ENCODE results near the gene KCNQ5.

The KCNQ5 gene

DNA sequence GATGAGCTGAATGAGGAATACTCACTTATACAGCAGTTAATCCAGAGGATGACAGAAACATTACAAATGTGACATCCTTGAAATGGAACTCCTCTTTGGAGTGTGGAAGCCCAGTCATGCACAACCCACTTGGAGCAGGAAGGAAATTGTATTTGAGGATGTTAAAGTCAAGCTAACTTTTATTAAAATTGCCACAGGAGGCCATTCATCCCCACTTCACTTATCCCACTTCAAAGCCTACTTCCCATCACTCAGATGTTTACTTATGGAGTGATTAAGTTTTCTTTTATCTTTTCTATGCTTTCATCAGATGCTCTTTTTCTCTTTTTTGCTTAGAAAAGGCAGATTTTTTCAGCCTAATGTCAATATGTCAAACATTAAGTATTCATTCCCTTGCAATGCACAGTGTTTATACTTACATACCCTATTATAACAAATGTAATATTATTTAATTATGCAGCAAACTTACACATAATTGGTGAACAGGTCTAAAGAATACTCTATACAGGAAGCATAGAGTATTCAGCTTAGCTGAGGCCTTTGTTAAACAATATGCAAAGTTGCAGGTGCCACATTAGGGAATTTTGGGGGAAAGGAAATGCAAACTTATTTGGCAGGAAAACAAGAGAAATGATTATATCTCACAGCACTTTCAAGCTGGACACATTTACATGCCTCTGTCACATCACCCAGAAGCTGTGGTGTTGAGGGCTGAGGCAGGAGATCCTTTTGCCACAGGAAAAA is 454.5 kb downstream of the KCNQ5 start:
- TF ChIP-seq, protein P1, sequence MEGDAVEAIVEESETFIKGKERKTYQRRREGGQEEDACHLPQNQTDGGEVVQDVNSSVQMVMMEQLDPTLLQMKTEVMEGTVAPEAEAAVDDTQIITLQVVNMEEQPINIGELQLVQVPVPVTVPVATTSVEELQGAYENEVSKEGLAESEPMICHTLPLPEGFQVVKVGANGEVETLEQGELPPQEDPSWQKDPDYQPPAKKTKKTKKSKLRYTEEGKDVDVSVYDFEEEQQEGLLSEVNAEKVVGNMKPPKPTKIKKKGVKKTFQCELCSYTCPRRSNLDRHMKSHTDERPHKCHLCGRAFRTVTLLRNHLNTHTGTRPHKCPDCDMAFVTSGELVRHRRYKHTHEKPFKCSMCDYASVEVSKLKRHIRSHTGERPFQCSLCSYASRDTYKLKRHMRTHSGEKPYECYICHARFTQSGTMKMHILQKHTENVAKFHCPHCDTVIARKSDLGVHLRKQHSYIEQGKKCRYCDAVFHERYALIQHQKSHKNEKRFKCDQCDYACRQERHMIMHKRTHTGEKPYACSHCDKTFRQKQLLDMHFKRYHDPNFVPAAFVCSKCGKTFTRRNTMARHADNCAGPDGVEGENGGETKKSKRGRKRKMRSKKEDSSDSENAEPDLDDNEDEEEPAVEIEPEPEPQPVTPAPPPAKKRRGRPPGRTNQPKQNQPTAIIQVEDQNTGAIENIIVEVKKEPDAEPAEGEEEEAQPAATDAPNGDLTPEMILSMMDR (IDR thresholded peaks at IDR 0.05; ENCODE audit: insufficient read depth, low read depth, low read length, missing control alignments), result no peak
- no peak overlapping the region for H3K4me3 ChIP-seq (ENCODE audit: low read length)
- no peak for DNase-seq (ENCODE audit: low read depth)

DNA sequence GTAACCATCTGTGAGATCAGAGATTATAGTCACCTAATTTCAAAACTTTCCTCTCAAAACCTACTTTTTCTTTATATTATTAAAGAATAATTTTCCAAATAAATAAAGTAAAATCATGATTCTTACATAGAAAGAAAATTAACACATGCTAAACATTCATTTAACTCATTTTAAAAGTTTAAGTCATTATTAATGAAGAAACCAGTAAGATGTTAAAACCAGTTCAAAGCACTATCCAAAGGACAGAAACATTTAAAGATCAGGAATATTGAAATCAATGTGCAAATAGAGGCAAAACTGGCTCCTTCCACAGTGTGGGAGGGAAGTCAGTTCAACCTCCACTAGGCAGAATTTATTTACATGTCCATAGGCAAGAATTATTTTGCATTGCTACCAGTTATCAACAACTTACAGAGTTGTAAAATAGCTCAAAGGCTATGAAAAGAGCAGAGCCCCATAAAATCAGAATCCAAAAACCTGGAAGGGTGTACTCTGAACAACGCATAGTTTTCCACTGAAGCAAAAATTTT is 456.5 kb downstream of the KCNQ5 start:
- DNase-seq (ENCODE audit: low read depth), result no peak
- no peak overlapping the region for H3K4me3 ChIP-seq (ENCODE audit: low read length)
- TF ChIP-seq, protein P1 (IDR thresholded peaks at IDR 0.05; ENCODE audit: insufficient read depth, low read depth, low read length, missing control alignments), result no peak

DNA sequence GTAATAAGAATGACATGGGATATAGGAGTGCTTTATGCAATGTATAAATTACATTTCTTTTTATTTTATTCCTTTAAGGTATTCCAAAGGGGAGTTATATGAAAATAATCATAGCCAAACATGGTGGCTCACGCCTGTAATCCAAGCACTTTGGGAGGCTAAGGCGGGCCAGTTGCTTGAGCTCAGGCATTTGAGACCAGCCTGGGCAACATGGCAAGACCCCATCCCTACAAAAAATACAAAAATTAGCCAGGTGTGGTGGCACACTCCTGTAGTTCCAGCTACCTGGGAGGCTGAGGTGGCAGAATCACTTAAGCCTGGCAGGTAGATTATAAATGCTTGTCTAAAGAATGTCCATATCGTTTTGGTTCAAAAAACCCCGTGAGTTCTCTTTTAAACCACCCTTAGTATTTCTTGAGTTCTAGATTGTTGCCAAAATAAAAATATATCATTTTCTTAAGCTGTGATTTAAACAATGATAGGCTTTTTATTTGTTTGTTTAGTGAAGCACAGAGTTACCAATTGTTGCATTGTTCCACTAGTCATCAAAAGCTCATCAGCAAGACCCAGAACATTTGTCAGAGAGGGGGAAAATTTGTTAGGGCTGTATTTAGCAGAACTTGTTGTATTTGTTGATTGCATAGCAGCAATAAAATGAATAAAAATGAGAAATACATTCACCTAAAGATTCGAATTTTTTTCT is 457.2 kb downstream of the KCNQ5 start:
- no peak for DNase-seq (ENCODE audit: low read depth)

DNA sequence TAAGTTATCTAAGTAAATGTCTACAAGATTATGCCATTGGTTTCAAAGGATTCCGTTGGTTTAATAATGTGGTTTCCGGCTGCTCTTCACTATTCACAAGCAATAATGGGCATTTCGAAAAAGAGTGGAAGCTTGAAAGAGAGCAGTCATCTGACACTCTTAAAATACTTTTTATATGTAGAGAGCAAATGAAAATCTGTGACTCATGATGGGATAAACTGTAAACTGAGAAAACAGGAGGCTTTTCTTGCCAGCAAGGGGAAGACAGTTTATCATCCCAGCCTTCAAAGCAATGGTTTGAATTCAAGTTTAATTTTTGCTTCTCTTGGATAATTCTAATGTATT is 457.7 kb downstream of the KCNQ5 start:
- TF ChIP-seq, protein P1 (IDR thresholded peaks at IDR 0.05; ENCODE audit: insufficient read depth, low read depth, low read length, missing control alignments), result no peak
- peak; percentile 39 for DNase-seq (ENCODE audit: low read depth)
- no peak overlapping the region for H3K4me3 ChIP-seq (ENCODE audit: low read length)

More for the DNA sequence above, 457.2 kb downstream of the KCNQ5 start:
- H3K4me3 ChIP-seq (ENCODE audit: low read length), result no peak overlapping the region
- TF ChIP-seq, protein P1 (IDR thresholded peaks at IDR 0.05; ENCODE audit: insufficient read depth, low read depth, low read length, missing control alignments), result no peak

DNA sequence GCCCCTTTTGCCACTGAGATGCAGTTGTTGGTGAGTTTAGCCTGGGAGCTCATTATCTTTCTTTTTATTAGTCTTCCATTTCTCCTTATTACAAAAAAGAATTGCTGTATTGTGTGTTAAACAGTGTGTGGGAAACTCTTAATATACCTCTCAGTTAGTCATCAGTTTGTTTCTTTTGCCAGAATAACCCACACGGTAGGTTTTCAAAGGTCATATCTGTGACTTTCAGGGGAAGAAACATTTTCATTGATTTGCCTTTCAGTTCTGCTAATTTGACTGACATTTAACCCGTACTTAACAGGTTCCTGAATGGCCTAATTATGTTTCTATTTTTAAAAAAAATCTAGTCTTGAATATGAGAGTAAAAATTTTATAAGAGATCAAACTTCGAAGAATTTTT is 458.1 kb downstream of the KCNQ5 start:
- TF ChIP-seq, protein P1 (IDR thresholded peaks at IDR 0.05; ENCODE audit: insufficient read depth, low read depth, low read length, missing control alignments), result no peak
- H3K4me3 ChIP-seq (ENCODE audit: low read length), result no peak overlapping the region

DNA sequence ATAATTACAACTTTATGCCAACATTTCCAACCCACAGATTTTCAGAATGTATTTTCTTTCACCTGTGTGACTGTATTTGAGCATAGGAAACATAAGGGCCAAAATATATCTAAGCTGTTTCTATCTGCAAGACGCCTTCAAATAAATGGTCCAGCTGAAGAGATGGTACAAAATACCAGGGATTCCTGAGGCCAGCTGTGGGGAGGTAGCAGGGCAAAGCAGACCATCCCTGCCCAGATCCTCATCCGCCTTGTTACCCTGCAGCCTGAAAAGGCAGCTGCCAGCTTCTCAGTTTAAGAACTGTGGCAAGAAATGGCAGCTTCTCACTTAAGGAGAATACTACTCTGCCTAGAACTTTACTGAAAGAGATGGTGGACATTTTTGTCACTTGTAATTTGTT is 460.1 kb downstream of the KCNQ5 start:
- no peak overlapping the region for H3K4me3 ChIP-seq (ENCODE audit: low read length)
- no peak for DNase-seq (ENCODE audit: low read depth)
- TF ChIP-seq, protein P1 (IDR thresholded peaks at IDR 0.05; ENCODE audit: insufficient read depth, low read depth, low read length, missing control alignments), result no peak

More for the DNA sequence above, 458.1 kb downstream of the KCNQ5 start:
- DNase-seq (ENCODE audit: low read depth), result no peak

All from epithelial cell of esophagus (primary cell).